H9 (cell line): ENCODE results near the gene CYP2U1. TPM values are rescaled to one million over a fixed set of nuclear protein-coding genes. Genes with fewer than 3 reads are reported as not detected.

Experiments
- DNase-seq: peaks from one replicate; pipeline ENCODE4 v3.0.0-alpha.2; 2017
- H2AFZ ChIP-seq: one replicate; pipeline ENCODE4 v1.6.1; 2013; ENCODE audit warnings: mild to moderate bottlenecking, low read length, control low read depth, moderate library complexity
- H2AK5ac ChIP-seq: 2 replicates; pipeline ENCODE4 v1.6.1; 2013; ENCODE audit warnings: low read length, control low read depth, mixed read lengths; ENCODE audit not compliant: insufficient read length
- H2BK120ac ChIP-seq: one replicate; pipeline ENCODE4 v1.6.1; 2013; ENCODE audit warnings: low read depth, mild to moderate bottlenecking, low read length, control low read depth, inconsistent platforms; ENCODE audit not compliant: poor library complexity, severe bottlenecking
- H2BK12ac ChIP-seq: 2 replicates; pipeline ENCODE4 v1.6.1; 2013; ENCODE audit warnings: low read length, control low read depth, mixed read lengths, low read depth; ENCODE audit not compliant: insufficient read length
- H2BK15ac ChIP-seq: 2 replicates; pipeline ENCODE4 v1.6.1; 2013; ENCODE audit warnings: low read depth, low read length, control low read depth
- H2BK20ac ChIP-seq: one replicate; pipeline ENCODE4 v1.6.1; 2013; ENCODE audit warnings: low read depth, mild to moderate bottlenecking, low read length, control low read depth, inconsistent platforms; ENCODE audit not compliant: poor library complexity, severe bottlenecking
- H2BK5ac ChIP-seq: 2 replicates; pipeline ENCODE4 v1.6.1; 2013; ENCODE audit warnings: low read length, control low read depth, mixed read lengths; ENCODE audit not compliant: insufficient read length
- H3K14ac ChIP-seq: 2 replicates; pipeline ENCODE4 v1.6.1; 2013; ENCODE audit warnings: low read length, control low read depth; ENCODE audit not compliant: insufficient read depth
- H3K18ac ChIP-seq: 2 replicates; pipeline ENCODE4 v1.6.1; 2013; ENCODE audit warnings: low read depth, mild to moderate bottlenecking, mixed read lengths, low read length, control low read depth; ENCODE audit not compliant: insufficient read length
- H3K23ac ChIP-seq: 2 replicates; pipeline ENCODE4 v1.6.1; 2013; ENCODE audit warnings: low read length, control low read depth, mixed read lengths, low read depth; ENCODE audit not compliant: insufficient read length
- H3K23me2 ChIP-seq: 2 replicates; pipeline ENCODE4 v1.6.1; 2013; ENCODE audit warnings: low read depth, mild to moderate bottlenecking, mixed read lengths, low read length, control low read depth; ENCODE audit not compliant: insufficient read length, poor library complexity, severe bottlenecking
- H3K27ac ChIP-seq: 2 replicates; pipeline ENCODE4 v1.5.1; 2013; ENCODE audit warnings: low read length, control low read depth, mixed read lengths, low read depth; ENCODE audit not compliant: insufficient read length
- H3K27me3 ChIP-seq: 2 replicates; pipeline ENCODE4 v1.6.1; 2013; ENCODE audit warnings: low read length, control low read depth, inconsistent platforms; ENCODE audit not compliant: insufficient read depth
- H3K4ac ChIP-seq: 2 replicates; pipeline ENCODE4 v1.6.1; 2013; ENCODE audit warnings: low read depth, mild to moderate bottlenecking, control low read depth, inconsistent platforms, low read length, moderate library complexity
- H3K4me1 ChIP-seq: 2 replicates; pipeline ENCODE4 v1.6.1; 2013; ENCODE audit warnings: low read length, control low read depth, inconsistent platforms; ENCODE audit not compliant: insufficient read depth
- H3K4me2 ChIP-seq: 2 replicates; pipeline ENCODE4 v1.6.1; 2013; ENCODE audit warnings: low read length, control low read depth, mixed read lengths; ENCODE audit not compliant: insufficient read length, insufficient read depth
- H3K56ac ChIP-seq: 2 replicates; pipeline ENCODE4 v1.6.1; 2013; ENCODE audit warnings: low read depth, mild to moderate bottlenecking, mixed read lengths, low read length, control low read depth; ENCODE audit not compliant: insufficient read length
- H3K79me1 ChIP-seq: 2 replicates; pipeline ENCODE4 v1.6.1; 2013; ENCODE audit warnings: low read depth, mild to moderate bottlenecking, moderate library complexity, low read length, control low read depth, inconsistent platforms; ENCODE audit not compliant: insufficient read depth, poor library complexity, severe bottlenecking
- H3K79me2 ChIP-seq: 2 replicates; pipeline ENCODE4 v1.6.1; 2013; ENCODE audit warnings: low read length, control low read depth, inconsistent platforms; ENCODE audit not compliant: insufficient read depth
- H3K9ac ChIP-seq: 2 replicates; pipeline ENCODE4 v1.6.1; 2013; ENCODE audit warnings: low read length, control low read depth, mixed read lengths; ENCODE audit not compliant: insufficient read length; ENCODE audit errors: extremely low read depth
- H3K9me3 ChIP-seq: one replicate; pipeline ENCODE4 v1.6.1; 2013; ENCODE audit warnings: low read depth, low read length, inconsistent platforms; ENCODE audit not compliant: control insufficient read depth
- H3T11ph ChIP-seq: one replicate; pipeline ENCODE4 v1.6.1; 2013; ENCODE audit warnings: mild to moderate bottlenecking, low read length, control low read depth, inconsistent platforms
- H4K20me1 ChIP-seq: one replicate; pipeline ENCODE4 v1.6.1; 2013; ENCODE audit not compliant: control insufficient read depth, insufficient read length, insufficient read depth
- H4K5ac ChIP-seq: 2 replicates; pipeline ENCODE4 v1.6.1; 2013; ENCODE audit warnings: low read depth, mild to moderate bottlenecking, mixed read lengths, low read length, control low read depth; ENCODE audit not compliant: insufficient read length
- H4K8ac ChIP-seq: replicated peaks from 2 replicates; pipeline ENCODE4 v1.6.1; 2013; ENCODE audit warnings: low read length, control low read depth, mixed read lengths, low read depth; ENCODE audit not compliant: insufficient read length
- H4K91ac ChIP-seq: 2 replicates; pipeline ENCODE4 v1.6.1; 2013; ENCODE audit warnings: low read depth, mild to moderate bottlenecking, moderate library complexity, mixed read lengths, low read length, control low read depth; ENCODE audit not compliant: insufficient read length
- H3K27ac Mint-ChIP-seq, 3 experiments: 2 replicates in 2 of 3; 3 replicates in 1 of 3; pipeline ENCODE4 v1.8.0; 2020 to 2021; ENCODE audit warnings: mixed read lengths in 3 of 3, mild to moderate bottlenecking in 1 of 3, moderate library complexity in 1 of 3
- H3K27me3 Mint-ChIP-seq: 2 replicates; pipeline ENCODE4 v1.8.0; 2021; ENCODE audit warnings: low read depth, mild to moderate bottlenecking, moderate library complexity, mixed read lengths
- H3K36me3 Mint-ChIP-seq, 3 experiments: 2 replicates in 2 of 3; 3 replicates in 1 of 3; pipeline ENCODE4 v1.8.0; 2020 to 2021; ENCODE audit warnings: low read depth in 3 of 3, mixed read lengths in 3 of 3; ENCODE audit not compliant: insufficient read depth in 1 of 3
- H3K4me1 Mint-ChIP-seq, 2 experiments: 2 replicates each; pipeline ENCODE4 v1.8.0; 2020; ENCODE audit warnings: mixed read lengths in 2 of 2
- H3K4me3 Mint-ChIP-seq, 2 experiments: 2 replicates in 1 of 2; 3 replicates in 1 of 2; pipeline ENCODE4 v1.8.0; 2020 to 2021; ENCODE audit warnings: mild to moderate bottlenecking in 2 of 2, mixed read lengths in 2 of 2, moderate library complexity in 1 of 2
- H3K9me3 Mint-ChIP-seq, 2 experiments: 2 replicates in 1 of 2; 3 replicates in 1 of 2; pipeline ENCODE4 v1.8.0; 2020; ENCODE audit warnings: mild to moderate bottlenecking in 2 of 2, mixed read lengths in 2 of 2, moderate library complexity in 1 of 2
- CTCF ChIP-seq: fragments of 200-600 bp; sonication (generic); conservative IDR thresholded peaks from 3 replicates; pipeline ENCODE4 v1.8.0; 2021; ENCODE audit warnings: antibody characterized with exemption, mild to moderate bottlenecking
- total RNA-seq: library from RNA; stranded (reverse); gene quantifications from 2 replicates; pipeline ENCODE4 v1.2.1, GENCODE V29; 2021

The CYP2U1 gene
- total RNA-seq, 1 experiment from 2014 or later, result 9.6 TPM

GRCh38 chr4:107935246-107935645, 3.9 kb downstream of the CYP2U1 start:
- Histone ChIP-seq H2AFZ (no peak overlapping the region), H2BK120ac (no peak overlapping the region), H3K4me1 (no peaks in the 10 kb centered on the region; the same call in 1 of the 2 replicates), H4K8ac (no peak overlapping the region), H3K9ac (no peak overlapping the region), H3K23ac (no peak overlapping the region), H3K27ac (no peak overlapping the region), H3K4me2 (no peak overlapping the region), H2BK5ac (no peak overlapping the region), H3K14ac (no peak overlapping the region), H3K23me2 (peaks cover 12% of the 10 kb centered on the region), H2BK12ac (no peak overlapping the region), H2AK5ac (no peak overlapping the region), H2BK15ac (no peak overlapping the region), H4K20me1 (peaks cover 3% of the 10 kb centered on the region), H2BK20ac (no peak overlapping the region), H3K79me2 (no peaks in the 10 kb centered on the region), H3K18ac (no peak overlapping the region), H4K5ac (no peak overlapping the region), H3K4ac (no peak overlapping the region), H3K79me1 (no peaks in the 10 kb centered on the region), H3K27me3 (peaks cover 6% of the 10 kb centered on the region; the same call in 1 of the 2 replicates), H3K9me3 (no peaks in the 10 kb centered on the region), H4K91ac (no peak overlapping the region), H3T11ph (no peak overlapping the region), H3K56ac (no peak overlapping the region)
- peaks cover 21% of the 10 kb centered on the region for H3K27me3 Mint-ChIP-seq
- H3K4me3 Mint-ChIP-seq, result no peak overlapping the region
- TF ChIP-seq CTCF, result no peak
- no peaks in the 10 kb centered on the region for H3K9me3 Mint-ChIP-seq
- no peak overlapping the region for H3K27ac Mint-ChIP-seq
- DNase-seq, result no peak
- peaks cover 6 to 28% (median 7%) of the 10 kb centered on the region in 3 experiments for H3K36me3 Mint-ChIP-seq
- peaks cover 18% of the 10 kb centered on the region in 2 experiments for H3K4me1 Mint-ChIP-seq
